H1 (cell line): Measurements from ENCODE around the gene LHX8.

Experiments
- BCL11A ChIP-seq, 2 experiments: IDR thresholded peaks; one replicate each; pipeline ENCODE4 v1.6.1; 2011; ENCODE audit warnings: low read depth in 2 of 2, low read length in 2 of 2, mild to moderate bottlenecking in 2 of 2
- CHD2 ChIP-seq: IDR thresholded peaks from 2 replicates; pipeline ENCODE4 v1.6.1; 2012; ENCODE audit warnings: low read length, improper control_type of control experiment
- EP300 ChIP-seq, 2 experiments: IDR thresholded peaks; 1 replicate in 1 of 2; 2 replicates in 1 of 2; pipeline ENCODE4 v1.6.1; 2011 to 2012; ENCODE audit warnings: low read depth in 2 of 2, low read length in 2 of 2, mild to moderate bottlenecking in 2 of 2, borderline replicate concordance in 1 of 2, inconsistent platforms in 1 of 2, moderate library complexity in 1 of 2
- GABPA ChIP-seq: IDR thresholded peaks from 2 replicates; pipeline ENCODE4 v1.6.1; 2011; ENCODE audit warnings: mild to moderate bottlenecking, low read length, moderate library complexity, borderline replicate concordance; ENCODE audit not compliant: insufficient read depth
- KDM1A ChIP-seq: fragments of 200-600, 300-600 bp; sonication (generic); IDR thresholded peaks from 2 replicates; pipeline ENCODE4 v1.7.1; 2016; ENCODE audit warnings: mild to moderate bottlenecking, low read length, borderline replicate concordance
- POLR2A ChIP-seq, 2 experiments: IDR thresholded peaks; 1 replicate in 1 of 2; 2 replicates in 1 of 2; pipeline ENCODE4 v1.6.1; 2011; ENCODE audit warnings: low read depth in 2 of 2, low read length in 2 of 2, mild to moderate bottlenecking in 2 of 2; ENCODE audit errors: control extremely low read depth in 1 of 2
- RAD21 ChIP-seq, 2 experiments: IDR thresholded peaks in 1 of 2; conservative IDR thresholded peaks in 1 of 2; 2 replicates each; pipeline ENCODE4 v1.6.1; 2011; ENCODE audit warnings: low read depth in 2 of 2, low read length in 2 of 2, improper control_type of control experiment in 1 of 2, inconsistent platforms in 1 of 2, mild to moderate bottlenecking in 1 of 2, moderate library complexity in 1 of 2
- RBBP5 ChIP-seq: IDR thresholded peaks from 2 replicates; pipeline ENCODE4 v1.7.1; 2012; ENCODE audit warnings: low read depth, mild to moderate bottlenecking, inconsistent platforms, low read length, moderate library complexity, borderline replicate concordance
- RFX5 ChIP-seq: IDR thresholded peaks from 2 replicates; pipeline ENCODE4 v1.6.1; 2011; ENCODE audit warnings: low read depth, low read length, improper control_type of control experiment, borderline replicate concordance
- RNF2 ChIP-seq: fragments of 200-900, 300-1000 bp; sonication (generic); IDR thresholded peaks from 2 replicates; pipeline ENCODE4 v1.7.1; 2016; ENCODE audit warnings: borderline replicate concordance, low read depth, mild to moderate bottlenecking, antibody characterized with exemption, low read length; ENCODE audit not compliant: poor library complexity, severe bottlenecking; ENCODE audit errors: missing control alignments
- SUZ12 ChIP-seq: fragments of 200-600 bp; sonication (generic); IDR thresholded peaks from 2 replicates; pipeline ENCODE4 v1.6.1; 2012; ENCODE audit warnings: mild to moderate bottlenecking, inconsistent platforms, low read length, moderate library complexity, mixed read lengths
- TAF1 ChIP-seq: IDR thresholded peaks from 2 replicates; pipeline ENCODE4 v1.6.1; 2011; ENCODE audit warnings: mild to moderate bottlenecking, low read depth, low read length
- ZNF274 ChIP-seq: IDR thresholded peaks from 2 replicates; pipeline ENCODE4 v1.7.0; 2012; ENCODE audit warnings: low read length, borderline replicate concordance; ENCODE audit errors: extremely low read depth
- TF ChIP-seq, protein P1 (sequence below), 3 experiments: IDR thresholded peaks; 1 replicate in 2 of 3; 2 replicates in 1 of 3; pipeline versions ENCODE4 v1.5.1 to v1.6.1; 2011; ENCODE audit warnings: low read length in 3 of 3, mild to moderate bottlenecking in 3 of 3, inconsistent platforms in 2 of 3, low read depth in 1 of 3, moderate library complexity in 1 of 3; ENCODE audit not compliant: insufficient read depth in 1 of 3; ENCODE audit errors: control extremely low read depth in 1 of 3

GRCh38 chr1:75134647-75135572 lies 722 bp downstream of the LHX8 start:
- TF ChIP-seq POLR2A (IDR thresholded peaks at IDR 0.05; ENCODE audit: control extremely low read depth in 1 of 2, low read depth in 2 of 2, low read length in 2 of 2) (no peak), ZNF274 (no peak), RNF2 (peak; percentile 83), BCL11A (IDR thresholded peaks at IDR 0.05; ENCODE audit: low read depth in 2 of 2, low read length in 2 of 2) (no peak), EP300 (IDR thresholded peaks at IDR 0.05; ENCODE audit: borderline replicate concordance in 1 of 2, low read depth in 2 of 2, low read length in 2 of 2) (no peak), SUZ12 (peak; percentile 93), CHD2 (no peak), KDM1A (no peak), RBBP5 (peak; percentile 71; the same call in 1 of the 2 replicates), GABPA (no peak), TAF1 (0 out of 2 replicates have a peak, but pooled peaks have one; percentile 13), RAD21 (IDR thresholded peaks at IDR 0.05 in 1 of 2, conservative IDR thresholded peaks at IDR 0.05 in 1 of 2; ENCODE audit: low read depth in 2 of 2, low read length in 2 of 2) (no peak), RFX5 (no peak)
- TF ChIP-seq, protein P1, sequence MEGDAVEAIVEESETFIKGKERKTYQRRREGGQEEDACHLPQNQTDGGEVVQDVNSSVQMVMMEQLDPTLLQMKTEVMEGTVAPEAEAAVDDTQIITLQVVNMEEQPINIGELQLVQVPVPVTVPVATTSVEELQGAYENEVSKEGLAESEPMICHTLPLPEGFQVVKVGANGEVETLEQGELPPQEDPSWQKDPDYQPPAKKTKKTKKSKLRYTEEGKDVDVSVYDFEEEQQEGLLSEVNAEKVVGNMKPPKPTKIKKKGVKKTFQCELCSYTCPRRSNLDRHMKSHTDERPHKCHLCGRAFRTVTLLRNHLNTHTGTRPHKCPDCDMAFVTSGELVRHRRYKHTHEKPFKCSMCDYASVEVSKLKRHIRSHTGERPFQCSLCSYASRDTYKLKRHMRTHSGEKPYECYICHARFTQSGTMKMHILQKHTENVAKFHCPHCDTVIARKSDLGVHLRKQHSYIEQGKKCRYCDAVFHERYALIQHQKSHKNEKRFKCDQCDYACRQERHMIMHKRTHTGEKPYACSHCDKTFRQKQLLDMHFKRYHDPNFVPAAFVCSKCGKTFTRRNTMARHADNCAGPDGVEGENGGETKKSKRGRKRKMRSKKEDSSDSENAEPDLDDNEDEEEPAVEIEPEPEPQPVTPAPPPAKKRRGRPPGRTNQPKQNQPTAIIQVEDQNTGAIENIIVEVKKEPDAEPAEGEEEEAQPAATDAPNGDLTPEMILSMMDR (IDR thresholded peaks at IDR 0.05; ENCODE audit: control extremely low read depth in 1 of 3, insufficient read depth in 1 of 3, low read depth in 1 of 3, low read length in 3 of 3): no peak
